Right renal cortex interstitium (tissue), 3 donors: ENCODE data around the gene TRPC3. TPM values are rescaled to one million over a fixed set of nuclear protein-coding genes. Genes with fewer than 3 reads are reported as not detected.
A peak's percentile ranks its signal among the peaks of the same experiment; 100 is the strongest.

Experiments used
- DNase-seq, 3 donors: peaks; one replicate each; pipeline ENCODE4 v3.0.0-alpha.2; 2013; ENCODE audit warnings: low read depth in 3 of 3, low spot score in 2 of 3
- polyA plus RNA-seq, 3 donors: library from polyadenylated mRNA; unstranded; fragments of 120-200 nt; gene quantifications; one replicate each; pipeline ENCODE4 v1.2.1, GENCODE V29; 2013; ENCODE audit not compliant: insufficient read length in 3 of 3

Gene TRPC3
- polyA plus RNA-seq, 3 donors = 1.00 to 1.3 (median 1.2) TPM

DNA sequence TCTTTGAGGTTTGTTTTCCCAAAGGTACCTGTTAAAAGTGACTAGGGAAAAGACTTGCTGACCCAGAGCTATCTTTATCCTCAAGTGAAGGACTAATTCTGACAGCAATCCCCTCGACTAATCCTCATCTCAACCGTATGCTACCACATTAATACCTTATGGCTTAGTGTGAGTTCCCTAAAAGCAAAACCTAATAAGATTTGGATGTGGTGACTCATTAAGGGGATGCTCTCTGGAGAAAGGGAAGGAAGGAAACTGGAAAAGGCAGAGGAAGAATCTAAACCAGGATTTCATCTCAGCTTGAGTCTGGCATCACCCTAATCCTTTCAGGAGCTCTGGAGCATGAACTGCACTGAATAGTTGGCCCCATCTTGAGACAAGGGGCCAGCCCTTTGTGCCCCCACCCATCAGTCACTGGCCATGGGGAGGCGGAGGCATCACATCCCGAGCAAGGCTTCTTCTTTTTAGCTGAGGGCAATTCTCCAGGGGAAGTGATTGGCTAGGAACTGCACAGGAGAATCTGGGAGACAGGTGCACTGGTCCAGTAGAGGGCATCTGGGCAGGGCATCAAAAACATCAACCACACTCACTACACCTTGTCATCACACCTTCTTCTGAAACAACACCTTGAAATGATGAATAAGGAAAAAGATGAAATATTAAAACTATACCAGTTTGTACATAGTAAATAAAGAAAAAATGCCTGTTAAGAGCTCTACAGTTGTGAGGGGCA is 74.7 kb downstream of the TRPC3 start:
- DNase-seq = no peak

DNA sequence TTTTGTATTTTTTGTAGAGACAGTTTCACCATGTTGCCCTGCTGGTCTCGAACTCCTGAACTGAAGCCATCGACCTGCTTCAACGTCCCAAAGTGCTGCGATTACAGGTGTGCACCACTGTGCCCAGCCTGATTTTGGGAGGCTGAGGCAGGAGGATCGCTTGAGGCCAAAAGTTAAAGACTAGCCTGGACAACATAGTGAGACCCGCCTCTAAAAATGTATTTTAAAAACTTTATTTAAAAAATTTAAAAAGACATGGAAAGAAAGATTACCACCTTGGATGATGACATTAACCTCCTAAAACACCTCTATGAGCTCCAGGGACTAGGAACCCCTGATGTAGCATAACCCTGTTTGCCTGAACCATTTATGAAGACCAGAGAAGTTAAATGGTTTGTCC is 75.8 kb downstream of the TRPC3 start:
- DNase-seq = no peak

DNA sequence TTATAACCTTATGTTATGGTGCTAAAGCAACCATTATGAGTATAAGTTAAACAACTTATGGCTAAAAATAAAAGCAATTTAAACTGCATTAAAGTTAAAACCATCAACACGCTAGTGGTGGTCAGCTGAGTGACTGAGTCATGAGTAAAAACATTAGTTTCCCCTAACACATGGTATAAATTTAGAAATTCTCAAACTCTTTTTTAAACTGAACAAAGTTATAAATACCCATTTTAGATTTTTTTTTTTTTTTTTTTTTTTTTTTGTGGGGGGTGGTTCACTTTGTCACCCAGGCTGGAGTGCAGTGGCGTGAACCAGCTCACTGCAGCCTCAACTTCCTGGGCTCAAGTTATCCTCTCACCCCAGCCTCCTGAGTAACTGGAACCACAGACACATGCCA is 76.2 kb downstream of the TRPC3 start:
- no peak for DNase-seq

DNA sequence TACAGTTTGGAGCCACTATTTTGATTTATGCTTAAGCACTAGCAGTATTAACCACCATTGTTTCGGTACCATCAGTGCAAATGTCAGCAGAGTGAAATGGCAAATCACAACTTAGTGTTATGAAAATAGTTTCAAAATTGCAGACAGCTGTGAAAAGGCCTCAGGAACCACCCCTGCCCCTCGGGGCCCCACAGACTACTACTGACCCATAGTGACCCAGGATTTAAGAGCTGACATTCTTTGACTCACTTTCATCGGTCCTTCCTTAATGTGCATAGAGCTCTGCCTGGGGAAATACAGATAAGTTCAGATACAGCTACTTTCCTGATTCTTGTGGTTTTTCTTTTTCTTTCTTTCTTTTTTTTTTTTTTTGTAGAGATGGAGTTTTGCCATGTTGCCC is 78.3 kb downstream of the TRPC3 start:
- DNase-seq = no peak

DNA sequence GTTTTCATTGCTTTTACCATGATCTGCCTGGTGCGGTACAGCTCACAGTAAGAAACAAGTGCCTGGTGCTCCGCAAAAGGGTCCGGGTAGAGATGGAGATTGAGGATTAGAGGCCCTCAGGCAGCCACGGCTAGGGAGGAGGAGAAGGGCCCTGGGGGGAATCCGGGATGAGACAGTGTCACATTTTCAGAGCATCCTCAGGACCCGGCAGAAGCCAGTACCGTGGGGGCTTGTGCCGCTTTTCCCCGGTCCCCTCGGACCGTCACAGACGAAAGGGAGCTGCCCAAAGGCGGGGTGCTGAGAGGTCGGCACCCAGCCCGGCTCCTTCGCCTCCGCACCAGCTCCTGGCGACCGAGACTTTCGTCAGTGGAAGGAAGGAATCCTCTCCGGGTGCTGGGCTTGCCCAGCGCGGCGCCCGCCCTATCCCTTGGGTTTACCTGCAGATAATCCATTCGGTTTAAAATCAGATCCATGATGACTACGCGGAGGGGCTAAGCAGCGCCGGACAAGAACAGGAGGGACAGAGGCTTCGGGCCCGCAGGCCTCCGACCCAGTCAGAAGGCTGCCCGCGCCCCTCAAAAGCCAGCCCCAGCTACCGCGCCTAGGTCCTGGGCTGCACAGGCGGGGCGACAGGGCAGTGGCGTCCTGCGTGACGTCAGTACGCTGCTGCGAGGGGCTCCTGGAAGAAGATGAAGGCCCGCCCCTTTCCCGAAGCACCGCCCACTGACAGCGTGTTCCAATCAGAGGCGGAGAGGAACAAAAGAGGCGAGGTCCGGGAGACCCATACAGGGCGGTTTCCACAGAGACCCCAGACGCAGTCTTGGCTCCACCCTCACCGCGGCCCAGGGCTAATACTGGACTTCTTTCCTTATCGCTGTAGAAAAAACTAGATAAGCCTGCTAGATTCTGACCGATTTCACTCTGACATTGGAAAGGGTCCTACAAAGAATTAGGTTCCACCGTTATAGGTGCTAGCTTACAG is 81.7 kb downstream of the TRPC3 start, which contains the start of gene BBS7:
Gene BBS7, minus strand, starts transcription at position 634 of the 982 bp plus-strand sequence. Its CDS starts 161 bp downstream, at position 473.
- peak; percentile 91 to 97 (median 96) for DNase-seq

DNA sequence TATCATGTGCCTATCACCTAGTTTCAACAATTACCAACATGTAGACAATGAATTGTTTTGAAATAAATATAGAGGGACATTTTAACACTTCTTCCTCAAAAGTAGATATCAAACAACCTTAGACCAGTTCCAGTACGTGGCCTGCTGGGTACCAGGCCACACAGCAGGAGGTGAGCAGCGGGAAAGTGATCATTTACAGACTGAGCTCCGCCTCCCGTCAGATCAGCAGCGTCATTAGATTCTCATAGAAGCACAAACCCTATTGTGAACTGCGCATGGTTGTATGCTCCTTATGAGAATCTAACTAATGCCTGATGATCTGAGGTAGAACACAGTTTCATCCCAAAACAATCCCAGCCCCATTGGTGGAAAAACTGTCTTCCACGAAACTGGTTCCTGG is 88.1 kb downstream of the TRPC3 start:
- DNase-seq = no peak

DNA sequence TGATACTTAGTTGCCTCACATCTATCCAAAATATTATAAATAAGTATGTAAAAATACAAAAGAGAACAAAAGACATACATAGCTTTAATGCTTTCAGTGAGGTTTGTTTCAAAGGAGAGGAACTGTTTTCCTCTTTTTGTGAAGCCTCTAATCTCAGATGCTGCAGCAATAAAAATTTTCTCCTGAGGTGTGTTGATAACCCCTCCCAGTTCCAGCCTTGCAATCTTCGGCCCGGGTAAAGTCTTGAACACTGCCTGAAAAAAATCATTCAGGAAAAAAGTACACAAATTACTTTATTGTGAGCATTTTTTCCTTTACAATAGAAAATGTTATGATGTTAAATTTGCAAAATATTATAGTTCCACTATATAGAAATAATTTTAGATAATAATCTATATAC is 90.4 kb downstream of the TRPC3 start:
- no peak for DNase-seq

DNA sequence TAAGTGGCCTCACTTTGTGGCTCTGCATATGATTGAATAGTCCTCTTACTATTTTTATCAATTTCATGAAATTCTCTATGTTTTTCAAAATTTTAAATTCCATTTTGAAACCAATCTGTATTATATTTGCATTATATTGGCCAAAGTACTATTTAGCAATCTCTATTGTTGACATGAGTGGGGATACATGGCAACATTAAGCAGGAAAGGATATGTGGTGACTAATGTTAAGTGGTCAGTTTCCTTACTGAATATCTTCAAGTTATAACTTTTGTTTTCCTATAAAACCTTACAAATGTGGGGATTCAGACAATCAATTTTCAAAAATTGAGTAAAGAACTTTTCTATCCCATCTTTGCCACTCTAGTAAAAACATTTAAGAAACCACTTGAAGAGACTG is 91.7 kb downstream of the TRPC3 start:
- DNase-seq = no peak

DNA sequence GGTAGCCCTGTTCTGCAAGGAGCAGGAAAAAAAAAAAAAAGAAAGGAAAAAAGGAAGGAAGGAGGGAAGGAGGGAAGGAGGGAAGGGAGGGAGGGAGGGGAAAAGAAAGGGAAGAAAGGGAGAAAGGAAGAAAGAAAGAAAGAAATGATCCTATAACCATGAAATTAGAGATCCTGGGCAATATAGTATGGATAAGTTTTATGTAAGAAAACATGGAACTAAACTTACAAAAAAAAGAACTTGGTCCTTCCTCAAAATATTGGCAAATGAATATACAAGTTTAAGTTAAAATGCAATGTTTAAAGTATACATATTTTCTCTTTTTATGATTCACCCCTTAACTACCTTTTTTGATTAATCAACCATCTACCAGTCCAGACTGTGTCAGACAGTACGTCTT is 100.5 kb downstream of the TRPC3 start:
- no peak for DNase-seq

DNA sequence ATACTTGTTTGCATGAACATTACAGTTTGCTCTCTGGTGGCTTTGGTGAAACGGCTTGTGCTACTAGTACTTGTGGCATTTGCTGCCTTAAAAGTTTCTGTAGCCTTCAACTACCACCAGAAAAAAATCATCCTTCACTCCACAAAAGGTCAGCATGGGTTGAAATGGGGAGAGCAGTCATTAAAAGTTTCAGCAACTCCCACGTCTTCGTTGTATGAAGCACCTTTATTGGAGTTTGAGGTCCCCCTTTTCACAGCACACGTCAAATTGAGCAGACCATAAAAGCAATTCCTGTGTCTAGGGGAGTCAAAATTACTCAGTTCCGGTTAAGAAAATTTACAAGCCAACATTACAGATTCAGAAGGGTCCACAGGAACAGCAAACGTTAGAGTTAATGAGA is 105.2 kb downstream of the TRPC3 start:
- DNase-seq = no peak

DNA sequence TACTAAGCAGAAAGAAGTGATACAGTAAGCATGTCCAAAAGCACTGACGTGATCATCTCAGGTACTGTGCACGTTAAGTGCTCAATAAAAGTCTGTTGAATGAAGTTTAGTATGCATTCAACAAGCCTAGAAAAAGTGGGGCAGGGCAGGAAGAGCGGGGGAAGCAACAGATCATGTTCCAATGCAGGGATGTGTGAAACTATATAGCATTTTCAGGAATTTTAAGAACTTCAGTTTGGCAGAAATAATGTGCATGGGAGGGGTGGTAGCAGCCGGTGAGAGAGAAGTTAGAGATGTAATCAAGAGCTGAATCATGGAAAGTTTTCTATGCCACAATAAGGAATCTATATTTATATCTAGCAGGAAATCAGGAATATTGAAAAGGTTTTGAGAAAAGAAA is 109.0 kb downstream of the TRPC3 start:
- no peak for DNase-seq

DNA sequence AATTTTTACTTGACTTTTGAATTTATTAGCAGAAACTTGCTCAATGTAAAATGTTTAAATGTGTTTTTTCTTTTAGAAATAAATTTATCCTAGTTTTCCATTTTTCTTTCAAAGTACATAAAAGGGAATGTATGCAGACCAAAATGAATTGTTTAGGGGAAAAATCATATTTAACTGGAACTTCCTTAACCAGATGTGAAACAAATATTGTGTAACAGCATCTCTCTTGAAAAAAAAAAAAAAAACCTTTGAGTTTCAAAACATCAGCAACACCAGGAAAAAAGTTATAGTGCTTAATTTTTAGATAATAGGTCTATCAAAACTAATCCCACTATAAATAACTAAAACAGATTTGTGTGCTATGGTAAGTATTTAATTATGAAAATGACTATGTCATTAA is 113.7 kb downstream of the TRPC3 start:
- DNase-seq = no peak

DNA sequence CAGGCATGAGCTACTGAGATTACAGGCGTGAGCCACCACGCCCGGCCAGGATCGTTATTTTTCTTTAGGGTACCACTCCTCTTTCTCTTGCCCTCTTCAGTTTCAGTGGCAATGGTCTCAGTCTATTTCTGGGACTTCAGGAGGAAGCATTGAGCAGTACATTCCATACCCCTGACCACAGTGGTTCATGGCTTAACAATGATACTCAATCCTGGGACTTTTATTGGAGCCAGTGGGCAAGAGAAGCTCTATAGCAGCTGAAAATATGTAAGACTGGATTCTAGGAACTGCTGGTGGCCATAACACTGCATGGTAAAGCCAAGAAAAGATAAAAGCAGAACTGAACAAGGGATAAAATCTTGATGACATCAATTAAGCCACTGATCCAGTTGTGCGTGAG is 122.3 kb downstream of the TRPC3 start:
- DNase-seq = no peak

Other genes starting within 250 kb of the TRPC3 start
- gene SMIM43, start 186.9 kb downstream of the TRPC3 start, polyA plus RNA-seq = under 1 TPM; 0.35 to 0.85 (median 0.57) TPM
- gene EXOSC9, start 150.7 kb downstream of the TRPC3 start, polyA plus RNA-seq = 10 to 100 TPM; 49.9 to 60.9 (median 59.8) TPM
- gene CCNA2, start 128.2 kb downstream of the TRPC3 start, polyA plus RNA-seq = 10 to 100 TPM; 33.6 to 39.2 (median 37.4) TPM
- gene BBS7, start 81.6 kb downstream of the TRPC3 start, polyA plus RNA-seq = 10 to 100 TPM; 26.2 to 29.4 (median 27.6) TPM
- 10 to 100 TPM; 78.1 to 89.6 (median 88.2) TPM for gene BLTP1, start 200.3 kb upstream of the TRPC3 start, polyA plus RNA-seq